SHP77 (cell line): ENCODE results near the gene USP31.

Experiments used
- DNase-seq, 2 experiments: peaks; one replicate each; lab custom pipeline; 2025; lab: John Stamatoyannopoulos, UW

USP31 gene, protein sequence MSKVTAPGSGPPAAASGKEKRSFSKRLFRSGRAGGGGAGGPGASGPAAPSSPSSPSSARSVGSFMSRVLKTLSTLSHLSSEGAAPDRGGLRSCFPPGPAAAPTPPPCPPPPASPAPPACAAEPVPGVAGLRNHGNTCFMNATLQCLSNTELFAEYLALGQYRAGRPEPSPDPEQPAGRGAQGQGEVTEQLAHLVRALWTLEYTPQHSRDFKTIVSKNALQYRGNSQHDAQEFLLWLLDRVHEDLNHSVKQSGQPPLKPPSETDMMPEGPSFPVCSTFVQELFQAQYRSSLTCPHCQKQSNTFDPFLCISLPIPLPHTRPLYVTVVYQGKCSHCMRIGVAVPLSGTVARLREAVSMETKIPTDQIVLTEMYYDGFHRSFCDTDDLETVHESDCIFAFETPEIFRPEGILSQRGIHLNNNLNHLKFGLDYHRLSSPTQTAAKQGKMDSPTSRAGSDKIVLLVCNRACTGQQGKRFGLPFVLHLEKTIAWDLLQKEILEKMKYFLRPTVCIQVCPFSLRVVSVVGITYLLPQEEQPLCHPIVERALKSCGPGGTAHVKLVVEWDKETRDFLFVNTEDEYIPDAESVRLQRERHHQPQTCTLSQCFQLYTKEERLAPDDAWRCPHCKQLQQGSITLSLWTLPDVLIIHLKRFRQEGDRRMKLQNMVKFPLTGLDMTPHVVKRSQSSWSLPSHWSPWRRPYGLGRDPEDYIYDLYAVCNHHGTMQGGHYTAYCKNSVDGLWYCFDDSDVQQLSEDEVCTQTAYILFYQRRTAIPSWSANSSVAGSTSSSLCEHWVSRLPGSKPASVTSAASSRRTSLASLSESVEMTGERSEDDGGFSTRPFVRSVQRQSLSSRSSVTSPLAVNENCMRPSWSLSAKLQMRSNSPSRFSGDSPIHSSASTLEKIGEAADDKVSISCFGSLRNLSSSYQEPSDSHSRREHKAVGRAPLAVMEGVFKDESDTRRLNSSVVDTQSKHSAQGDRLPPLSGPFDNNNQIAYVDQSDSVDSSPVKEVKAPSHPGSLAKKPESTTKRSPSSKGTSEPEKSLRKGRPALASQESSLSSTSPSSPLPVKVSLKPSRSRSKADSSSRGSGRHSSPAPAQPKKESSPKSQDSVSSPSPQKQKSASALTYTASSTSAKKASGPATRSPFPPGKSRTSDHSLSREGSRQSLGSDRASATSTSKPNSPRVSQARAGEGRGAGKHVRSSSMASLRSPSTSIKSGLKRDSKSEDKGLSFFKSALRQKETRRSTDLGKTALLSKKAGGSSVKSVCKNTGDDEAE (N-terminal part only)

GRCh38 chr16:23149267-23149992, at the start of gene USP31:
Gene USP31 (minus strand): TSS chr16:23149452. CDS start chr16:23149270, 182 bp downstream.
- peak; percentile 75 to 86 for DNase-seq

DNA sequence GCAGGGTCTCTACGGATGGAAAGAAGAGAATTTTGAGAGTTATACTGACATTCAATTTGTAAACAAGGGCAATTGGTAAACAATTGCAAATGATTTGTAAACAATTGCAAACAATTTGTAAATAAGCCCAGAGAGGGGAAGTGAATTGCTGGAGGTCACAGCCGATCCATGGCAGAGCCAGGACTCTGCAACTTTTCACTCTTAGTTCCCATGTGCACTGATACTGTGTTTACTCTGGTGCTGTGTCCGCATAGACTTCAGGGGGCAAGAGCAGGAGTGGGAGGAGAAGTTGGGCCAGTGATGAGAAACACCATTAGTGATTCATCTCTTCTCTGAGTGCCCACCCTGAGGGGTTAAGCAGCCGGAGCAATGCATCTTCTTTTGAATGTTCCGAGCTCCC, 47.3 kb upstream of the USP31 start:
- no peak for DNase-seq

DNA sequence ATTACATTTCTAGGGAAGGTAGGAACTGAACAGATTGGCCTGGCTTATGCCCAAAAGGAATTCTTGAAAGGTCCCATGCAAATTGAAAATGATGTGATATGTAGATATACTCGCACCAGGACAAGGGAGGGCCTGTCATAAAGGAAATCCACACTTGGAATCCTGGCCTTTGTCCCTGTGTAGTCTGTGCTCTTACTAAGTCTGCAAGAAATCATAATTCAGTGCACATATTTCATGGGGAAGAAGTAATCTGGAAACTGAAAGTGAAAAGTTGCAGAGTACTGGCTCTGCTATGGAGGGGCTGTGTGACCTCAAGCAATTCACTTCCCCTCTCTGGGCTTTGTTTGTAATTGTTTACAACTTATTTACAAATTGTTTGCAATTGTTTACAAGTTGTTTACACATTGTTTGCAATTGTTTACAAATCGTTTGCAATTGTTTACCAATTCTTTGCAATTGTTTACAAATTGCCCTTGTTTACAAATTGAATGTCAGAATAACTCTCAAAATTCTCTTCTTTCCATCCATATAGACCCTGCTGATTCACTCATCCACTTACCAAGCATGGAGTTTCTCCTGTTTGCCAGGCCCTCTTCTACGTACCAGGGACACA, 46.2 kb upstream of the USP31 start:
- no peak for DNase-seq

GRCh38 chr16:23194497-23195221, 45.4 kb upstream of the USP31 start:
- DNase-seq, result no peak

- no peak for DNase-seq
These were observed 39.7 kb upstream of the USP31 start for GRCh38 chr16:23188911-23189310.

GRCh38 chr16:23187341-23187740, 38.1 kb upstream of the USP31 start:
- DNase-seq, result no peak

- no peak for DNase-seq
These were observed 36.9 kb upstream of the USP31 start for GRCh38 chr16:23186171-23186570.

GRCh38 chr16:23185656-23186055, 36.4 kb upstream of the USP31 start:
- no peak for DNase-seq

DNA sequence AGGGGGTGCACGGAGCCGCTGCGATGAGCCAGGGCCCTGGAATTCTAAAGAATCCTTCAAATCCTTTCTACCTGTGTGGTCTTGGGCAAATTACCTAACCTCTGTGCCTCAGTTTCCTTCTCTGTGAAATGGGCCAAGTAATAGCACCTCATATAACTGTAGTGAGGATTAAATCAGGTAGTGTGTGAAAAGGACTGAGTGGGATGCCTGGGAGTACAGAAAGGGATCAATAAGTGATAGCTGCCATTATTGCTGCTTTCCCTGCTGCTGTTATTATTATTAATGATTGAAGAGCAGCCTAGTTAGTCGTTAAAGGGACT, 34.3 kb upstream of the USP31 start:
- no peak for DNase-seq

DNA sequence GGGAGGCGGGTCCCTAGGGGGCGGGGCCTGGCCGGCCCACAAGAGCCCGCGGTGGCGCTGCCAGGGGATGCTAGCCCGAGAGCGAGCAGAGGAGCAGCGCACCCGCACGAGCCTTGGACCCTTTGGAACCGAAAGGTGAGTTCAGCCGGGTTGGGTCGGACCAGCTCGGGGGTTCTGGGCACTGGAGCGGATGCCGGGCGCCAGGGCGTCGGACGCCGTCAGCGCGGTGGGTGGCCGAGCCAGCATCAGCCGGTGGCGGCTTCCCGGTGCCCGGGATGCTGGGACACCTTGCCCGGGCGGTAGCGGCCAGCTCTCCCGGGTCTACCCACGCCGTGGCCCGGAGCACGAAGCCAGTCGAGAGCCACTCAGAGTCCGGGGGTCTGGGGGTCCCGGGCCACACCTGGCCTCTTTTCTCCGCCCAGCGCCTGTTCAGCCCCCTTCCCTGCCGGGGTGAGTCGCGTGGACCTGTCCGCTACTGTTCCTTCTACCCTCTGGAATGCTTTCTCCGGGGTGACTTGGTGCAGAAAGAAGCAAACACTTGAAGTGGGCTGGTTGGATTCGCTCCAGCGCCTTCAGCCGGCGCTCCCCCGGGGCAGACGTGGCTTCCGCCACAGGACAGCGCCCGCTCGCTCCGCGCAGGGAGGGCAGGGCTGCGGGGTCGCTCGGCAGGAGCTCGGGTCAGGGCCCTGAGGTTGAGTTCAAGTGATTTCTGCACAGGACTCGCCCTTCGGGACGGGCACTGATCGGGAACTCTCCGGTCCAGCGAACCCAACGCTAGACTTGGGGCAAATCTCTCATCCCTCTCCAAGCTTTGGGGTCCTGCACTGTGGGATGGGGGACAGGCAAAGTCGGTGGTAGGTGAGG, 33.7 kb upstream of the USP31 start, which contains the start of gene SCNN1G:
Gene SCNN1G, plus strand, starts transcription at position 67 of the 864 bp plus-strand sequence. CDS start 3,527 bp downstream, outside the sequence.
- no peak for DNase-seq

- DNase-seq, result peak; percentile 22 to 26
These were observed 33.0 kb upstream of the USP31 start for GRCh38 chr16:23182206-23182678.

- no peak for DNase-seq
These were observed 32.3 kb upstream of the USP31 start for GRCh38 chr16:23181506-23181905.

DNA sequence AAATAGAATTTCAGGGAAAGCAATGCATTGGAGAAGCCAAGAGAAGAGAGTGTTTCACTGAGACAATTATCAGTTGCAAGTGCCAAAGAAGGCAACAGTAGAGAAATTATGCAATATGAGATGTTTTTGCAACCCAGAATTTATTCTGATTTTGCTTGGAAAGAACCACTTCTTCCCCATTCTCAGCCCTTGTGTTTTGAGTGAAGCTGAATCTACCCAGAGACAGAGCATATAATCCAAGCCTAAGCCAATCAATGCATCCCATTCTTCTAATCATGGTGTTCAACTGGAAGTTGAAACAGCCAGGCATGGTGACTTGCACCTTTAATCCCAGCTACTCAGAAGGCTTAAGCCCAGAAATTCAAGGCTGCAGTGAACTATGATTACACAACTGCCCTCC, 26.4 kb upstream of the USP31 start:
- no peak for DNase-seq

- no peak for DNase-seq
These were observed 25.4 kb upstream of the USP31 start for GRCh38 chr16:23174622-23175021.

DNA sequence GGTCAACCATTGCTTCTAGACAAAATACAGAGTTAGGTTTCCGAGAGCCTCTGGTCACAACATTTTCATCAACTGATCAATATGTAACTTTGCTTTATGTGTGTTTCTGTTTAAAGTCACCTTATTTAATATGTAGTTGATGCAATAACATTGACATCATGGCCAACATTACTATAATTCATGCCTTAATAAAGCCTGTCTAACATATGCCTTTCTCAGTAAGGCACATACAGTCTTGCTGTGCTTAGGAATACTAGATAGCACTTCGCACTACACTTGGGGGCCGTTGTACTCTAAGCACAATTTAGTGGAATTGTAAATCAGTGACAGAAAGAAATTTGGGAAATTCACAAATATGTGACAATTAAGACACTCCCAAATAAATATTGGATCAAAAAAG, 23.7 kb upstream of the USP31 start:
- no peak for DNase-seq

GRCh38 chr16:23172583-23172982, 23.3 kb upstream of the USP31 start:
- no peak for DNase-seq

DNA sequence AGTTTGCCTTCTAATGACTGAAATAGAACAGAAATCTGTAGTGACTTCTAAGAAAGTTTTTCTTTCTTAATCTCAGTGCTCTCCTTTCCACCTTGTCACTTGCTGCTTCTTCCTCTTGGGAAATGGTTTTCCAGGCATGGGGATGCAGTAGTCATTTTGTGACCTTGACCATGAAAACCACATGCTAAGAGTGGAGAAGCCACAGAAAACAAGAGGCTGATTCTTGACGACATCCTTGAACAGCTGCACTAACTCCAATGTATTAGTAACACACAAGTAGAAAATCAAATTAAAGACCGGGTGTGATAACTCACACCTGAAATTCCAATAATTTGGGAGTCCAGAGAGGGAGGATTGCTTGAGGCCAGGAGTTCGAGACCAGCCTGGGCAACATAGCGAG, 15.5 kb upstream of the USP31 start:
- no peak for DNase-seq

- DNase-seq, result no peak
These were observed 14.7 kb upstream of the USP31 start for GRCh38 chr16:23163921-23164320.

DNA sequence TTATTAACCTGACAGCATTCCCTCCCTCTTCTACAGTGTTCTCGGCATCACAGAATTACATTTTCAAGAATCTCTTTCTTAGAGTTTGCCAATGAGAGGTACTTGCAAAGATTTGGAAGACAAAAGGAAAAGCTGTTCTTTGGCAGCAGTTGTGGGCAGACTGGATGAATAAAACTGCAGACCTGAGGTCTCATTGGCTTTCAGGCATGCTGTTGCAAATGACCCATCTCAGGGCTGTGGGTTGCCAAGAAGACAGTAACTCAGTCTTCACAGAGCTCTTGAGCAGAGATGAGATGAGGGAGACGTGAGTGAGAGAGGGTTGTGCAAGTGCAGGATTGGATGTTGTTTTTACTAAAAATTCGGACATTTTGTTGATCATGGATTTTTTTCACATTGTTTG, 11.3 kb upstream of the USP31 start:
- no peak for DNase-seq
